Peyer's patch (tissue), 4 donors: ENCODE data around the gene NTRK2.

Experiments
- POLR2A ChIP-seq, 2 donors: fragments of 450-650 bp; IDR thresholded peaks; one replicate each; pipeline ENCODE4 v1.5.1; 2017; ENCODE audit warnings: antibody characterized with exemption in 2 of 2, mild to moderate bottlenecking in 2 of 2, moderate library complexity in 2 of 2
- TF ChIP-seq, protein P1 (sequence below), 6 experiments: fragments of 450-650 bp in 4 of 6; fragments of 200-600 bp in 2 of 6; sonication (generic) in 1 of 6; IDR thresholded peaks; one replicate each; pipeline ENCODE4 v1.5.1; 2017 to 2019; ENCODE audit warnings: antibody characterized with exemption in 6 of 6, mild to moderate bottlenecking in 3 of 6, moderate library complexity in 1 of 6

DNA sequence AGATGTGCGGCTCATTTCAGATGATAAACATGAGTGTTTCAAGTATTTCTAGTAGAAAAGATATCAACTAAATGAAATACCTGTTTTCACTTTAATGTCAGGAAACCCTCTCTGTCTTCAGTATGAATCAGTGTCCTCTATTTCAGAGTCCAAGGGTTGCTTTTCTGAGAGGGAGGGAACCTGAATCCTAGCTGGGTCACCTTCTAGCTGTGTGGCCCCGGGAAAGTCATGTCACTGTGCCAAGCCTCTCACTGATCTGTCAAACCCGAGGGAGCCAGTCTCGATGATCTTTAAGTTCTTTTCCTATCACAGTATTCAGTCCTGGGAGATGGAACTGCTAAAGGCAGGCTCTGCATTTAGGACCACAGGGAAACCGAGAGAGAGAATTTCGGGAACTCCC is 258.9 kb downstream of the NTRK2 start:
- TF ChIP-seq, protein P1, sequence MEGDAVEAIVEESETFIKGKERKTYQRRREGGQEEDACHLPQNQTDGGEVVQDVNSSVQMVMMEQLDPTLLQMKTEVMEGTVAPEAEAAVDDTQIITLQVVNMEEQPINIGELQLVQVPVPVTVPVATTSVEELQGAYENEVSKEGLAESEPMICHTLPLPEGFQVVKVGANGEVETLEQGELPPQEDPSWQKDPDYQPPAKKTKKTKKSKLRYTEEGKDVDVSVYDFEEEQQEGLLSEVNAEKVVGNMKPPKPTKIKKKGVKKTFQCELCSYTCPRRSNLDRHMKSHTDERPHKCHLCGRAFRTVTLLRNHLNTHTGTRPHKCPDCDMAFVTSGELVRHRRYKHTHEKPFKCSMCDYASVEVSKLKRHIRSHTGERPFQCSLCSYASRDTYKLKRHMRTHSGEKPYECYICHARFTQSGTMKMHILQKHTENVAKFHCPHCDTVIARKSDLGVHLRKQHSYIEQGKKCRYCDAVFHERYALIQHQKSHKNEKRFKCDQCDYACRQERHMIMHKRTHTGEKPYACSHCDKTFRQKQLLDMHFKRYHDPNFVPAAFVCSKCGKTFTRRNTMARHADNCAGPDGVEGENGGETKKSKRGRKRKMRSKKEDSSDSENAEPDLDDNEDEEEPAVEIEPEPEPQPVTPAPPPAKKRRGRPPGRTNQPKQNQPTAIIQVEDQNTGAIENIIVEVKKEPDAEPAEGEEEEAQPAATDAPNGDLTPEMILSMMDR (IDR thresholded peaks at IDR 0.05) = no peak
- TF ChIP-seq POLR2A (IDR thresholded peaks at IDR 0.05) = no peak
